GM12878 (cell line): ENCODE data around the gene COL15A1.

Source experiments
- HCFC1 ChIP-seq: fragments of 150-350 bp; IDR thresholded peaks from 2 replicates; pipeline ENCODE4 v1.6.1; 2014; ENCODE audit warnings: low read length
- MXI1 ChIP-seq: fragments of 150-350 bp; IDR thresholded peaks from 2 replicates; pipeline ENCODE4 v1.6.1; 2011; ENCODE audit warnings: low read depth, mild to moderate bottlenecking, inconsistent platforms, low read length, improper control_type of control experiment
- POLR2AphosphoS5 ChIP-seq: IDR thresholded peaks from 2 replicates; pipeline ENCODE4 v1.6.1; 2011; ENCODE audit warnings: mild to moderate bottlenecking, low read length, inconsistent platforms
- RFX5 ChIP-seq: IDR thresholded peaks from 2 replicates; pipeline ENCODE4 v1.6.1; 2011; ENCODE audit warnings: low read depth, low read length, improper control_type of control experiment
- SMAD1 ChIP-seq: fragments of 450-650 bp; IDR thresholded peaks from 2 replicates; pipeline ENCODE4 v1.6.1; 2018; ENCODE audit warnings: mild to moderate bottlenecking, low read depth; ENCODE audit not compliant: partially characterized antibody
- SPI1 ChIP-seq: IDR thresholded peaks from 2 replicates; pipeline ENCODE4 v1.6.1; 2011; ENCODE audit warnings: low read depth, mild to moderate bottlenecking, low read length, moderate library complexity, borderline replicate concordance; ENCODE audit not compliant: insufficient read depth
- SUZ12 ChIP-seq: fragments of 200-600 bp; sonication (generic); IDR thresholded peaks from one replicate; pipeline ENCODE4 v1.6.1; 2018; ENCODE audit warnings: antibody characterized with exemption, mild to moderate bottlenecking; ENCODE audit not compliant: unreplicated experiment
- TF ChIP-seq, protein P1 (sequence below), 3 experiments: IDR thresholded peaks in 2 of 3; conservative IDR thresholded peaks in 1 of 3; 2 replicates each; pipeline ENCODE4 v1.5.1; 2011; ENCODE audit warnings: low read depth in 3 of 3, low read length in 3 of 3, mild to moderate bottlenecking in 3 of 3, control low read depth in 2 of 3, moderate library complexity in 2 of 3, inconsistent platforms in 1 of 3, mixed read lengths in 1 of 3; ENCODE audit not compliant: control insufficient read depth in 2 of 3, insufficient read depth in 1 of 3; ENCODE audit errors: extremely low read depth in 1 of 3
- TF ChIP-seq, protein P2 (sequence below): IDR thresholded peaks from 2 replicates; pipeline ENCODE4 v1.6.1; 2011; ENCODE audit warnings: borderline replicate concordance, low read depth, mild to moderate bottlenecking, moderate library complexity, mixed read lengths, low read length; ENCODE audit not compliant: insufficient read depth; ENCODE audit errors: extremely low read length
- TF ChIP-seq, protein P3 (sequence below): IDR thresholded peaks from 2 replicates; pipeline ENCODE4 v1.6.1; 2012; ENCODE audit warnings: low read depth, low read length, improper control_type of control experiment

DNA sequence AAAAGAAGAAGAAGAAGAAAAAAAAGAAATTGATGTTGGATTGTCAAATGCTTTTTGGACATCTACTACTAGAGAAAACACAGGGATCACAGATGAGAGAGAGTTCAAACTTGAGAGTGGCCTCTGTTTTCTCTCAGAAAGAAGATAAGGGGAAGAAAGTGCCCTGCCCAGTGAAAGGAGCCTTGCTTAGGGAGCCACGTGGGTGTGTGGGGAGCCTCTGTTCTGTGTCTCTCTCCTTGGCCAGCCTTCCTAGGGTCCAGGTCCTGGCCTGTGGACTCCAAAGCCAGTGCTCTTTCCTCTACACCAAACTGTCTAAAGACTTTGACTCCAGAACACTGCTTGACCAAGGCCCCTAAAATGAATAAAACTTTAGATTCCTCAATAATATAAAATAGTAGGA, 22.0 kb upstream of the COL15A1 start:
- TF ChIP-seq, protein P1, sequence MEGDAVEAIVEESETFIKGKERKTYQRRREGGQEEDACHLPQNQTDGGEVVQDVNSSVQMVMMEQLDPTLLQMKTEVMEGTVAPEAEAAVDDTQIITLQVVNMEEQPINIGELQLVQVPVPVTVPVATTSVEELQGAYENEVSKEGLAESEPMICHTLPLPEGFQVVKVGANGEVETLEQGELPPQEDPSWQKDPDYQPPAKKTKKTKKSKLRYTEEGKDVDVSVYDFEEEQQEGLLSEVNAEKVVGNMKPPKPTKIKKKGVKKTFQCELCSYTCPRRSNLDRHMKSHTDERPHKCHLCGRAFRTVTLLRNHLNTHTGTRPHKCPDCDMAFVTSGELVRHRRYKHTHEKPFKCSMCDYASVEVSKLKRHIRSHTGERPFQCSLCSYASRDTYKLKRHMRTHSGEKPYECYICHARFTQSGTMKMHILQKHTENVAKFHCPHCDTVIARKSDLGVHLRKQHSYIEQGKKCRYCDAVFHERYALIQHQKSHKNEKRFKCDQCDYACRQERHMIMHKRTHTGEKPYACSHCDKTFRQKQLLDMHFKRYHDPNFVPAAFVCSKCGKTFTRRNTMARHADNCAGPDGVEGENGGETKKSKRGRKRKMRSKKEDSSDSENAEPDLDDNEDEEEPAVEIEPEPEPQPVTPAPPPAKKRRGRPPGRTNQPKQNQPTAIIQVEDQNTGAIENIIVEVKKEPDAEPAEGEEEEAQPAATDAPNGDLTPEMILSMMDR (IDR thresholded peaks at IDR 0.05 in 2 of 3, conservative IDR thresholded peaks at IDR 0.05 in 1 of 3; ENCODE audit: control insufficient read depth in 2 of 3, extremely low read depth in 1 of 3, insufficient read depth in 1 of 3, low read depth in 3 of 3, low read length in 3 of 3), result no peak
- TF ChIP-seq, protein P2, sequence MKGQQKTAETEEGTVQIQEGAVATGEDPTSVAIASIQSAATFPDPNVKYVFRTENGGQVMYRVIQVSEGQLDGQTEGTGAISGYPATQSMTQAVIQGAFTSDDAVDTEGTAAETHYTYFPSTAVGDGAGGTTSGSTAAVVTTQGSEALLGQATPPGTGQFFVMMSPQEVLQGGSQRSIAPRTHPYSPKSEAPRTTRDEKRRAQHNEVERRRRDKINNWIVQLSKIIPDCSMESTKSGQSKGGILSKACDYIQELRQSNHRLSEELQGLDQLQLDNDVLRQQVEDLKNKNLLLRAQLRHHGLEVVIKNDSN, result no peak
- TF ChIP-seq SMAD1, result no peak
- TF ChIP-seq, protein P3, sequence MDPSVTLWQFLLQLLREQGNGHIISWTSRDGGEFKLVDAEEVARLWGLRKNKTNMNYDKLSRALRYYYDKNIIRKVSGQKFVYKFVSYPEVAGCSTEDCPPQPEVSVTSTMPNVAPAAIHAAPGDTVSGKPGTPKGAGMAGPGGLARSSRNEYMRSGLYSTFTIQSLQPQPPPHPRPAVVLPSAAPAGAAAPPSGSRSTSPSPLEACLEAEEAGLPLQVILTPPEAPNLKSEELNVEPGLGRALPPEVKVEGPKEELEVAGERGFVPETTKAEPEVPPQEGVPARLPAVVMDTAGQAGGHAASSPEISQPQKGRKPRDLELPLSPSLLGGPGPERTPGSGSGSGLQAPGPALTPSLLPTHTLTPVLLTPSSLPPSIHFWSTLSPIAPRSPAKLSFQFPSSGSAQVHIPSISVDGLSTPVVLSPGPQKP, result no peak
- no peak for TF ChIP-seq SUZ12
- no peak for TF ChIP-seq HCFC1
- TF ChIP-seq RFX5, result no peak
- TF ChIP-seq SPI1, result no peak
- no peak for TF ChIP-seq POLR2AphosphoS5
- no peak for TF ChIP-seq MXI1
